Stimulated activated CD4-positive, alpha-beta T cell treated with anti-CD3 and anti-CD28 coated beads, Interleukin-4, amount 100 ng/mL, for 24 hours (primary cell): ENCODE measurements around the gene VENTX.
A peak's percentile ranks its signal among the peaks of the same experiment; 100 is the strongest.
"Not testable (repeated sequence)": the region's sequence is repeated elsewhere in the genome, so short reads cannot be mapped to it uniquely, and the experiment has no call there.

Source experiments
- DNase-seq: peaks from one replicate; pipeline ENCODE4 v3.0.0-alpha.2; 2020

VENTX gene

GRCh38 chr10:133258818-133259601, 21.4 kb downstream of the VENTX start:
- DNase-seq, result peak; percentile 91

DNA sequence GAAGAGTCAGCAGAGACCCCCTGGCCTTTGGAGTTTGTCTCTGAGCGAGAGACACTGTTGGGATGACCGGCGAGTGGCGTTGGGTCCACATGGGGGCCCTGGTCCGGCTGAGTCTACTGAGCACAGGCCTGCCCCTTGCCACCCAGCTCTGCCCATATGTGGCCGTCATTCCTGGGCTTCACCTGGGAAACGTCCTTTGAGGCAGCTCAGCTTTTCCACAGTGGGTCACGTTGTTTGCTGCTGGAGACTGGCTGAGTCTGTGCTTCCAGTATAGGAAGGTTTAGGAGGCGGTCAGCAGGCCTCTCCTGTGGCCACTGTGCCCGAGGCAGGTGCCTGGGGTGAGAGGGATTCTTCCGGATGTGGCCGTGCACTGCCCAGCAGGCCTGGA, 21.9 kb downstream of the VENTX start:
- DNase-seq, result no peak

DNA sequence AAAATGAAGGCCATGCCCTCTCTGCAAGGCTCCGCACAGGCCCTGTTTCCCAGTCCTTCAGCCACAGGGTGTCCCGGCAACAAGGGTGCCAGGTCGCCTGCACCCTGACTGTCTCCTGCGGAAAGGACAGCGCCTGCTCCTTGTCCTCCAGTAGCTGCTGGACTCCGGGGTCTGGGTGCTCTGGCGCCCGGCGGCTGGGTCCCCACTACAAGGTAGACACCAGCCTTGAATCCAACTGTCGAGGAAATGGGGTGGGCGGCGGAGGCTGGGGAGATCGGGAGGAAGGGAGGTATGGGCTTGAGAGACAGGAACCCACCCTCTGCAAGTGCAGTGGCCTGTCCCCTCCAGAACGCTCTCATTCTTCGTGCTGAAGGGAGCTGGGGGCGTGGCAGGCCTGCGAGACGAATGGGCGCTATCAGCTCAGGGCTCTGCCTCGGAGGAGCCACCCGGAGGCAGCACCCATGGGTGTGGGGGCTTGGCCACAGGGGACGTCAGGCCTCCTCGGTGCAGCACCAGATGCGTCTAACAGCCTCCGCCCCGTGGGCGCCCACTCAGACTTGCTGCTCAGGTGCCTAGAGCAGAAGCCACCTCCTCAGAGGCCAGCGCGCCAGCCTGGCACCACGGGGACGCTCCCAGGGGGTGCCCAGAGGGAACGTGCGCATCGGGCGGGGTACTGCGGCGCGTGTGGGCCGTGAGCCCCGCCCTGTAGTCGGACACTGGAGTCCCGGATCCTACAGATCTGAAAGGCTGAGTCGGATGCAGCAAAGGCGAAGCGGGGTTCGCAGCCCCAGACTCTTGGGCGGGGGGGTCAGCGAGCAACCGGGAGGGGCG, 23.5 kb downstream of the VENTX start:
- DNase-seq, result peak; percentile 63

- peak; percentile 85 for DNase-seq
Observed at GRCh38 chr10:133261726-133262325, 24.2 kb downstream of the VENTX start.

DNA sequence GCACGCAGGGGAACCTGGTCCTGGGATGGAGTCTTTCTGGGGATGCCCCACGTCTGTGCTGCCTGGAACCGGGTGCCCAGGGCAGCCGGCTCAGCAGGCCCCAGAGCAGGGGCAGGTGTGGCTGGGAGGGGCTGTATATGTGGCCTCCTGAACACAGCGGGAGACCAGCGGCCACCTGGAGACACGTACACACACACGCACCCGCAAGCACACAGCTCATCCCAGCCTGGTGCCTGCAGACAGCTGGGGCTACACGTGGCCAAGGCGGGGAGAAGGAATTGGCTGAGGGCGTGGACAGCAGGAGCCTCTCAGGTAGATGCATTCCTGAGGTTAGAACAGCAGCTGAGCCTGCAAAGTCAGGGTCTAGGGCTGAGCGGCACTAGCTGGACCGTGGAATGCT, 25.0 kb downstream of the VENTX start:
- DNase-seq, result no peak

- DNase-seq, result no peak
Observed at GRCh38 chr10:133263674-133264073, 26.0 kb downstream of the VENTX start.

GRCh38 chr10:133264461-133264860, 26.8 kb downstream of the VENTX start:
- peak; percentile 26 for DNase-seq

DNA sequence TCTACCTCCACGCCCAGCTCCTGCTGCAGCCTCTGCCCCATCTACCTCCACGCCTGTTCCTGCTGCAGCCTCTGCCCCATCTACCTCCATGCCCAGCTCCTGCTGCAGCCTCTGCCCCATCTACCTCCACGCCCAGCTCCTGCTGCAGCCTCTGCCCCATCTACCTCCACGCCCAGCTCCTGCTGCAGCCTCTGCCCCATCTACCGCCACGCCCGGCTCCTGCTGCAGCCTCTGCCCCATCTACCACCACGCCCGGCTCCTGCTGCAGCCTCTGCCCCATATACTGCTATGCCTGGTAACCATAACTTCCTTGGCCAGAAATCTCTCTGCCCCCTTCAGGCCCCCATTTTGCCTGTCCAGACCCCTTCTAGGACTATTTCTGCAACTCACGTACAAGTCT, 27.4 kb downstream of the VENTX start:
- not testable (repeated sequence) for DNase-seq

DNA sequence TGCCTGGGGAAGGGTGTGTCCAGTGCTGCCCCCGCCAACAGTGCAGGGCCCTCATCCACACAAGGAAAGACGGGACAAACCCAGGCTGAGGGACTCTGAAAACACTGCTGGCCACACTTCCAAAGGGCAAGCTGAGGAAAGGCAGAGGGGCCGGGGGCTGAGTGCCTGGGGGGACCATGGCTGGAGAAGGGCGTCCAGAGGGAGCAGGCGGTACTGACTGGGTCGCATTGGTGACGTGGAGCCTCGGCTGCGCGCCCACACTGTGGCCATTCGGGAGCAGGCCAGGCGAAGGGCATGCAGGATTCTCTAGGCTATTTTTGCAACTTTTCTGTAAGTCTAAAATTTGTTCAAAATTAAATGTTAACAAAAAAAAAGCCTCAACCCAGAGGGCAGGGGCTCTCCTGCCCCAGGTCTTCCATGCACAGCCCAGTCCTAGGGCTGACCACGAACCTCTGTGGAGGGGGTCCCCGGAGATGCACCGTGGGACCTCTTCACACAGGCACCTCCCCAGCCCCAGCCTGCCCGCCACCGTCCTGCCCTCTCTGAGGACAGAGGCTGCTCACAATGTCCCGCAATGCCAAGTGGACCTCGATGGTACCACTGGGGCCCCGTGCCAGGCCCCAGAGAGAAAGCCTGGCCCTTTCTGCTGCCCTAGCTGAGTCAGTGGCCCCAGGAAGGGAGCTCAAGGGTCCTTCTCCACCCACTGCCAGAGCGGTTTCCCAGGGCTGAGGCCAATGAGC, 28.6 kb downstream of the VENTX start:
- no peak for DNase-seq

DNA sequence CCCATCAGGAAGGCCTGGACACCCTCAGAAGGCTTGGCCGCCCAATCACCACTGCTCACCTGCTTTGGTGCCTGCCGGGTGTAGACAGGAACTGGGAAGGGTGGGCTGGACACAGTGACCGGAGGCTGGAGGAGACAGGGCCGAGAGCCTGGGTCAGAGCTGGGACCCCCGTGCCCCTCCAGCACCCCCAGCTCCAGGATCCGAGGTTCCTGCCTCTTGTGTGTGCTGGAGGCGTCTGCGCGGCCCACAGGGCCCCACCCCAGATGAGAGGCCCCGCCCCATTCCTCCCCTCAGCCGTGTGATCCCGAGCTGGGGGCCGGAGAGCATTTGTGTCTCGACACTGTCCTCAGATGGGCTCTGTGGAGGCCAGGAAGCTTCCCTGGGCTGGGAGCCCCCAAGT, 29.6 kb downstream of the VENTX start:
- no peak for DNase-seq

- DNase-seq, result no peak
Observed at GRCh38 chr10:133267829-133268228, 30.2 kb downstream of the VENTX start.

- DNase-seq, result no peak
Observed at GRCh38 chr10:133268532-133268931, 30.9 kb downstream of the VENTX start.

DNA sequence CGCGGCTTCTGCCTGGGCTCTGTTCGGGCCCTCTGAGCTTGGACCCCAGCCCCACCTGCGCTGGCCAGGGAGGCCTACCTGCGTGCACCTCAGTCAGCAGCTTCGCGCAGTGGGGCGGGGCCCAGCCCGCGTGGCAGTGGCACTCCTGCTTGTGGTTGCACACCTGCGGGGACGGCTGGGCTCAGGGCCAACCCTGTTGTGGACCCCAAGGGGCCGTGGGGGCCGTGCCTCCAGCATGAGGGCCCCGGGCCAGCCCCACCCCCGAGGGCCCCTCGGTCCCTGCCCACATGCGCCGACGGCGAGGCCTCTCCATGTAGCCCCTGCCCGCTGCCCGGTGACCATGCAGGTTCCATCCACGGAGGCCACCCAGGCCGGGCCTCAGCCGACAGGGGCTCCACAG, 31.7 kb downstream of the VENTX start:
- no peak for DNase-seq

DNA sequence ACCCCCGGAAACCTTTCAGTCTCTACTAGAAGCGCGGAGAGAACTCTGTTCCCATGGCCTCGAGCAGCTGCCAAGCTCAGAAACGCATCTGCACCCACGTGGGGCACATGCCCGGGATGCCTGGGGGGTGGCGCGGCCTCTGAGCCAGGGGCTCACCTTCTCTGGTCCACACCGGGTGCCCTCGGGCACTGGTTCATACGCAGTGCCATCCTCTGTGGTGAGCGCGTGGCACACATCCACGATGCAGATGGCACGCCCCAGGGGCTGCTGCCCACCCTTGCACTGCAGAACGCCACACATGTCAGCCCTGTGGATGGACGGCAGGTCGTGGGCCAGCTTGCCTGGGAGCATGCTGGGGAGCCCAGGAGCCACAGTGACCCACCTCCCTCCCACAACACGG, 32.5 kb downstream of the VENTX start:
- no peak for DNase-seq

GRCh38 chr10:133270773-133271297, 33.2 kb downstream of the VENTX start:
- no peak for DNase-seq

- DNase-seq, result no peak
Observed at GRCh38 chr10:133271521-133272300, 34.1 kb downstream of the VENTX start.

GRCh38 chr10:133272301-133272963, 34.8 kb downstream of the VENTX start:
- no peak for DNase-seq

GRCh38 chr10:133272964-133273420, 35.3 kb downstream of the VENTX start:
- no peak for DNase-seq

DNA sequence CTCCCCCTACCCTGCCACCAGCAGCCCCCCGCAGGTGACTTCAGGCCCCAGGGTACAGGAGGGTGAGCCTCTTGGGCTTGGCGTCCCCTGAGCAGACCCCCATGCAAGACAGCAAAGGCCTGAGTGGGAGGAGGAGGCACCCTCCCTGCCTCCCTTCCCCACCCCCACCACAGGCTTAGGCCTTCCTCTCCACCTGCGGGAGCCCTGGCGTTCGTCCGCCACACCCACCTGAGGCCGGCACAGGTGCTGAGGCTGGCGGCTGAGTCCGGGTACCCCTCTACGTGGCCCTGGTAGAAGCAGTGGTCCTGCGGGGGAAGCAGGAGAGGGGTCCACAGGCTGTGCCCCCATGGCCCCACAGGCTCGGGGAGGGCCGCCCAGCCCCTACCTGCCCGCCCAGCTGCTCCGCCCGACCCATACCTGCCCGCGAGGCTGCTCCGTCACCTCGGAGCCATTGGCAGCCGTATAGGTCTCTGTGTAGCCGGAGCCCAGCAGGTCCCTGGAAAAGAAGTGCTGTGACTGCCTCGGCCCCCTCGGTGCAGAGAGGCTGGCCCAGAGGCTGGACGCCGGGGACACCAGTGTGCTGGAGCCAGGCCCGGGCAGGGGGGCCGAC, 36.0 kb downstream of the VENTX start:
- no peak for DNase-seq

- DNase-seq, result peak; percentile 87
Observed at GRCh38 chr10:133274751-133275683, 37.4 kb downstream of the VENTX start.
